GM18505 (cell line): Measurements from ENCODE around the gene NBR1.
"Not testable (repeated sequence)": the region's sequence is repeated elsewhere in the genome, so short reads cannot be mapped to it uniquely, and the experiment has no call there.

Experiments used
- ATAC-seq: cut with Tn5 transposase; IDR thresholded peaks from one replicate; pipeline ENCODE4 v1.9.1; 2021; ENCODE audit not compliant: unreplicated experiment
- POLR2A ChIP-seq: IDR thresholded peaks from 4 replicates; pipeline ENCODE4 v1.6.1; 2011; ENCODE audit warnings: borderline replicate concordance; ENCODE audit not compliant: insufficient read depth, insufficient read length; ENCODE audit errors: extremely low read depth

NBR1 gene, protein sequence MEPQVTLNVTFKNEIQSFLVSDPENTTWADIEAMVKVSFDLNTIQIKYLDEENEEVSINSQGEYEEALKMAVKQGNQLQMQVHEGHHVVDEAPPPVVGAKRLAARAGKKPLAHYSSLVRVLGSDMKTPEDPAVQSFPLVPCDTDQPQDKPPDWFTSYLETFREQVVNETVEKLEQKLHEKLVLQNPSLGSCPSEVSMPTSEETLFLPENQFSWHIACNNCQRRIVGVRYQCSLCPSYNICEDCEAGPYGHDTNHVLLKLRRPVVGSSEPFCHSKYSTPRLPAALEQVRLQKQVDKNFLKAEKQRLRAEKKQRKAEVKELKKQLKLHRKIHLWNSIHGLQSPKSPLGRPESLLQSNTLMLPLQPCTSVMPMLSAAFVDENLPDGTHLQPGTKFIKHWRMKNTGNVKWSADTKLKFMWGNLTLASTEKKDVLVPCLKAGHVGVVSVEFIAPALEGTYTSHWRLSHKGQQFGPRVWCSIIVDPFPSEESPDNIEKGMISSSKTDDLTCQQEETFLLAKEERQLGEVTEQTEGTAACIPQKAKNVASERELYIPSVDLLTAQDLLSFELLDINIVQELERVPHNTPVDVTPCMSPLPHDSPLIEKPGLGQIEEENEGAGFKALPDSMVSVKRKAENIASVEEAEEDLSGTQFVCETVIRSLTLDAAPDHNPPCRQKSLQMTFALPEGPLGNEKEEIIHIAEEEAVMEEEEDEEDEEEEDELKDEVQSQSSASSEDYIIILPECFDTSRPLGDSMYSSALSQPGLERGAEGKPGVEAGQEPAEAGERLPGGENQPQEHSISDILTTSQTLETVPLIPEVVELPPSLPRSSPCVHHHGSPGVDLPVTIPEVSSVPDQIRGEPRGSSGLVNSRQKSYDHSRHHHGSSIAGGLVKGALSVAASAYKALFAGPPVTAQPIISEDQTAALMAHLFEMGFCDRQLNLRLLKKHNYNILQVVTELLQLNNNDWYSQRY

DNA sequence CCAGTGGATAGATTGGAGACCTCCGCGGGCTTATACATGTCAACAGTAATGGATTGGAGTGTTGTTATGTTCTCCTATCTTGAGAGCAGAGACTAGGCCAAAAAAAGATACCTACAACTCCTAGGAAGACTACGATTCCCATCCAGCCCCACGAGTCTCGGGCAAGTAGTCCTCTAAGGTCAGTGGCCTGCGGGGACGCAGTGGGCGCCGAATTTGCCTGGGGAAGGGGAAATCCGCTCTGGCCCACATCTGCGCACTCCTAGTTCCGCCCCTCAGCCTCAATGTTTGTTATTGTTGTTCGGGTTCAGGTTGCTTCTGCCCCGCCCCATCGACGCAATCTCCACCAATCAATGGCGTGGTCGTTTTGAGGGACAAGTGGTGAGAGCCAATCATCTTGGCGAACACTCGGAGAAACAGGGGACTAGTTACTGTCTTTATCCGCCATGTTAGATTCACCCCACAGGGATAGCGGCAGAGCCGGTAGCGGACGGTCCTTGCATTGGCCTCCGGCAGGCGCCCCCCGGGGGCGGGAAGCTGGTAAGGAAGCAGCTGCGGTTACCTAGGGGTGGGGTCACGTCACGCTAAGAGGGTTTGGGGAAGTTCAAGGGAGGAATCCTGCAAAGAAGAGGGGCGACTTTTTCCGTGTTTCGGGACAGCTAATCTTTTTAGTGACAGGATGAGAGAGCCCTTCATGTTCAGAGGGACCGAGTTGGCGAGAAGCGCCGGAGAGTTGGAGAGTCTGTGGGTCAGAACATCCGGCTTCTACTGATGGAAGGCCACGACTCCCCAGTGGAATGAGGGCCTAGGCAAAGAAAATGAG, at the start of gene NBR1:
NBR1 (plus strand) TSS at position 449 of the 820 bp plus-strand sequence. CDS start 4,586 bp downstream, outside the sequence.
- ATAC-seq, result peak; percentile 69
- TF ChIP-seq POLR2A, result peak; percentile 80

DNA sequence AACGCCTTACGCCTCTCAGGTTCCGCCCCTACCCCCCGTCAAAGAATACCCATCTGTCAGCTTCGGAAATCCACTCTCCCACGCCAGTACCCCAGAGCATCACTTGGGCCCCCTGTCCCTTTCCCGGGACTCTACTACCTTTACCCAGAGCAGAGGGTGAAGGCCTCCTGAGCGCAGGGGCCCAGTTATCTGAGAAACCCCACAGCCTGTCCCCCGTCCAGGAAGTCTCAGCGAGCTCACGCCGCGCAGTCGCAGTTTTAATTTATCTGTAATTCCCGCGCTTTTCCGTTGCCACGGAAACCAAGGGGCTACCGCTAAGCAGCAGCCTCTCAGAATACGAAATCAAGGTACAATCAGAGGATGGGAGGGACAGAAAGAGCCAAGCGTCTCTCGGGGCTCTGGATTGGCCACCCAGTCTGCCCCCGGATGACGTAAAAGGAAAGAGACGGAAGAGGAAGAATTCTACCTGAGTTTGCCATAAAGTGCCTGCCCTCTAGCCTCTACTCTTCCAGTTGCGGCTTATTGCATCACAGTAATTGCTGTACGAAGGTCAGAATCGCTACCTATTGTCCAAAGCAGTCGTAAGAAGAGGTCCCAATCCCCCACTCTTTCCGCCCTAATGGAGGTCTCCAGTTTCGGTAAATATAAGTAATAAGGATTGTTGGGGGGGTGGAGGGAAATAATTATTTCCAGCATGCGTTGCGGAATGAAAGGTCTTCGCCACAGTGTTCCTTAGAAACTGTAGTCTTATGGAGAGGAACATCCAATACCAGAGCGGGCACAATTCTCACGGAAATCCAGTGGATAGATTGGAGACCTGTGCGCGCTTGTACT, 45.7 kb upstream of the NBR1 start, which contains the start of gene BRCA1:
BRCA1 (minus strand) TSS at position 232 of the 834 bp plus-strand sequence. CDS start 1,268 bp downstream, outside the sequence.
- TF ChIP-seq POLR2A, result peak; percentile 64

DNA sequence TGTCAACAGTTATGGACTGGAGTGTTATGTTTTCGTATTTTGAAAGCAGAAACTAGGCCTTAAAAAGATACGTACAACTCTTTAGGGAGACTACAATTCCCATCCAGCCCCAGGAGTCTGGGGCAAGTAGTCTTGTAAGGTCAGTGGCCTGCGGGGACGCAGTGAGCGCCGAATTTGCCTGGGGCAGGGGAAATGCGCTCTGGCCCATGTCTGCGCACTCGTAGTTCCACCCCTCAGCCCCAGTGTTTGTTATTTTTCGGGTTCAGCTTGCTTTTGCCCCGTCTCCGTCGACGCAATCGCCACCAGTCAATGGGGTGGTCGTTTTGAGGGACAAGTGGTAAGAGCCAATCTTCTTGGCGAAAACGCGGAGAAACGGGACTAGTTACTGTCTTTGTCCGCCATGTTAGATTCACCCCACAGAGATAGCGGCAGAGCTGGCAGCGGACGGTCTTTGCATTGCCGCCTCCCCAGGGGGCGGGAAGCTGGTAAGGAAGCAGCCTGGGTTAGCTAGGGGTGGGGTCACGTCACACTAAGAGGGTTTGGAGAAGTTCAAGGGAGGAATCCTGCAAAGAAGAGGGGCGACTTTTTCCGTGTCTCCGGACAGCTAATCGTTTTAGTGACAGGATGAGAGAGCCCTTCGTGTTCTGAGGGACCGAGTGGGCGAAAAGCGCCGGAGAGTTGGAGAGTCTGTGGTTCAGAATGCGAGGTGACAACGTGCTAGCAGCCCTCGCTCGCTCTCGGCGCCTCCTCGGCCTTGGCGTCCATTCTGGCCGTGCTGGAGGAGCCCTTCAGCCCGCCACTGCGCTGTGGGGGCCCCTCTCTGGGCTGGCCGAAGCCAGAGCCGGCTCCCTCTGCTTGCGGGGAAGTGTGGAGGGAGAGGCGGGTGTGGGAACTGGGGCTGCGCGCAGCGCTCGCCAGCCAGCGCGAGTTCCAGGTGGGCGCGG, 44.8 kb upstream of the NBR1 start:
- no peak for ATAC-seq
- TF ChIP-seq POLR2A, result no peak

More for the DNA sequence above, 45.7 kb upstream of the NBR1 start, which contains the start of gene BRCA1:
- ATAC-seq, result peak; percentile 92

DNA sequence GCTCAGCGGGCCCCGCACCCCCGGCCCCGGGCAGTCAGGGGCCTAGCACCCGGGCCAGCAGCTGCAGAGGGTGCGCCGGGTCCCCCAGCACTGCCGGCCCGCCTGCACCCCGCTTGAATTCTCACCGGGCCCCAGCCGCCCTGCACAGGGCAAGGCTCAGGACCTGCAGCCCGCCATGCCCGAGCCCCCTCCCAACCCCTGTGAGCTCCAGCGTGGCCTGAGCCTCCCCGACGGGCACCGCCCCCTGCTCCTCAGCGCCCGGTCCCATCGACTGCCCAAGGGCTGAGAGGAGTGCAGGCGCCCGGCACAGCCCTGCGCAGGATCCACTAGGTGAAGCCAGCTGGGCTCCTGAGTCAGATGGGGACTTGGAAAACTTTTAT, 44.1 kb upstream of the NBR1 start:
- no peak for ATAC-seq
- no peak for TF ChIP-seq POLR2A

DNA sequence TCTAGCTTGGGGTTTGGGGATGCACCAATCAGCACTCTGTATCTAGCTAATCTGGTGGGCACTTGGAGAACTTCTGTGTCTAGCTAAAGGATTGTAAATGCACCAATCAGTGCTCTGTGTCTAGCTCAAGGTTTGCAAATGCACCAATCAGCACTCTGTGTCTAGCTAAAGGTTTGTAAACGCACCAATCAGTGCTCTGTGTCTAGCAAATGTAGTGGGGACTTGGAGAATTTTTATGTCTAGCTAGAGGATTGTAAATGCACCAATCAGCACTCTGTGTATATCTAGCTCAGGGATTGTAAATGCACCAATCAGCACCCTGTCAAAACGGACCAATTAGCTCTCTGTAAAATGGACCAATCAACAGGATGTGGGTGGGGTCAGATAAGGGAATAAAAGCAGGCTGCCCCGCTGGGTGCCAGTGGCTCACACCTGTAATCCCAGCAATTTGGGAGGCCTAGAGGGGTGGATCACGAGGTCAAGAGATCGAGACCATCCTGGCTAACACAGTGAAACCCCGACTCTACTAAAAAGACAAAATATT, 43.6 kb upstream of the NBR1 start:
- not testable (repeated sequence) for ATAC-seq

DNA sequence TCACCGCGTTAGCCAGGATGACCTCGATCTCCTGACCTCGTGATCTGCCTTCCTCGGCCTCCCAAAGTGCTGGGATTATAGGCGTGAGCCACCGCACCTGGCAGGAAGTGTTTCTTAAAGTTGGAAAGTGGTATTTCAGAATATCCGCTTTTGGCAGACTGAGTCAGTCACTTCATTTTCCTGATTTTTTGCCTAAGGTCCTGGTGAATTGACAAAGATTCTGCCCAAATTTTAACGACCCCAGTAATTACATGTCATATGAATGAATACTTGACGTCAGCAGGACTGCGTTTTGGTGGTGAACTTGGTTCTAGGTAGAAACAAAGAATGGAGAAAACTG, 41.4 kb upstream of the NBR1 start:
- TF ChIP-seq POLR2A, result no peak

DNA sequence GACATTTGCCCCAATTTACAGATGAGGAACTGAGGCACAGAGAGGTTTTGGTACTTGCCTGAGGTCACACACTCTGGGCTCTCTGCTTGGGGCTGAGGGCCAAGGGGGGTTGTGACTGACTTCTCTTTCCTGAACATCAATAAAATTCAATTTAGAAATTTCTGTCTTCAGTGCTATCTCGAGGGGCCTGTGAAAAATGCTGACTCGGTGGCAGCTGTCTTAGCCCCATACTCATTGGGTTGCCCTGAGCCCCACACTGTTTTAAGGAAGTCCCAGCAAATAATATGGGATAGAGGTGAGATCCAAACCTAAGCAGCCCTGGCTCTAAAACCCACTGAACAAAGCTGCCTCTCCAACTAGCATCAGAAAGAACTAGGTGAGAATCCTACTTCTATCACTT, 38.9 kb upstream of the NBR1 start:
- TF ChIP-seq POLR2A, result no peak
- ATAC-seq, result no peak

More for the DNA sequence above, 41.4 kb upstream of the NBR1 start:
- ATAC-seq, result no peak

DNA sequence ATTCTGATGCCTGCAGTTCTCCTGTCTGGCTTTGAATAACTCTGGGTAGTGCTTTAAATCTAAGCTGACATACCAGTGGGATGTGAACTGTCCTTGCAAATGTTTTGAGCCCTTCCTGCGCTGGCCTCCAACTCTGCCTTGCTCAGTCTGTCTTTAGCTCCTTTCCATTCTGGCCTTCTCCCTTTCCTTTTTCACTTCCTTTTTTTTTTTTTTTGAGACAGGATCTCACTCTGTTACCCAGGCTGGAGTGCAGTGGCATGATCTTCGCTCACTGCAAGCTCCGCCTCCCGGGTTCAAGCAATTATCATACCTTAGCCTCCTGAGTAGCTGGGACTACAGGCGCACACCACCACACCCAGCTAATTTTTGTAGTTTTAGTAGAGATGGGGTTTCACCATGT, 37.6 kb upstream of the NBR1 start:
- not testable (repeated sequence) for ATAC-seq

DNA sequence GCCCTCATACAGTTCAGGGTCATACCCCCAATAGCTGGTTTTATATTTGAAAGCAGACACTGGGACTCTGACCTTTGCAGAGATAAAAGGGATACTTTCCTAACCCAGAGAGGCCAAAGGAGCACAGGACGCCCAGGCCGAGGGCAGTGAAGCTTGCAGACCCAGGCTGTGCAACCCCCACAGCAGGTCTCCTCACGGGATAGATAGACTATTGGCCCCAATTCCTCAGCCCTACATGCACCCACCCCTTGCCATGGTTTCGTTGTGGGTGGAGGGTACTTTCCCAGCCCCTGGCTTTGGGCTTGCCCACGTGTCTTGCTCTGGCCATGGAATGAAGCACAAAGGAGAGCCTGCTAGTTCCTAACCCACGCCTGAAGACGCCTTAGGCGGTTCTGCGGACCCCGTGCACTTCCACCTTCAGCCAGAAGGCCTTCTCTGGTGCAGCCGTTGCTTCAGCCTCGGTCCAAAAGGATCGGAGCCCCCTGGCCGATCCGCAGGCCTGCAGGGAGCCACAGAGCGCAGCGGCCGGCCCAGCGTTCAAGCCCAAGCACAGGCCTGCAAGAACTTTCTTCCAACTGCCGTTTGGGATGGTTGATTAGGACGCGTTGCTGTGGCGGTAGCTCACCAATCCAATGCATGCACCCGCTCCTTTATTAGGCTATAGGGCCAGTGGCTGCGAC, 36.1 kb upstream of the NBR1 start:
- TF ChIP-seq POLR2A, result no peak
- no peak for ATAC-seq

DNA sequence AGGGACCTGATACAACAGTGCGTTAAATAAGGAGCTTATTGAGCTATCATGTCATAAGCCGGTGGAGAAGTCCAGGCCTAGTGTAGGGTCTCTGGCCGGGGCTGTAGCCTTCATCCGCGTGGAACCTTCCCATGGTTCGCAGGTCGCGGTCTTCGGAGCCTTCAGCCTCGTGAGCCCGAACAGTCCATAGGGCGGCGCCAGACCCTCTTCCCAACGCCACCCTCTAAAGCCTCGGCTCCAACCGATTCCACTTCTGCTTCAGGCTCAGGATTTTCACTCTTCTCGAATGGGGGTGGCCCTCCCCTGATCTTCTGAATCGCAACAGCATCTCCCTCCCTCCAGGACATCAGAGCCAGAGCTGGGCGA, 35.6 kb upstream of the NBR1 start:
- TF ChIP-seq POLR2A, result no peak
- no peak for ATAC-seq

DNA sequence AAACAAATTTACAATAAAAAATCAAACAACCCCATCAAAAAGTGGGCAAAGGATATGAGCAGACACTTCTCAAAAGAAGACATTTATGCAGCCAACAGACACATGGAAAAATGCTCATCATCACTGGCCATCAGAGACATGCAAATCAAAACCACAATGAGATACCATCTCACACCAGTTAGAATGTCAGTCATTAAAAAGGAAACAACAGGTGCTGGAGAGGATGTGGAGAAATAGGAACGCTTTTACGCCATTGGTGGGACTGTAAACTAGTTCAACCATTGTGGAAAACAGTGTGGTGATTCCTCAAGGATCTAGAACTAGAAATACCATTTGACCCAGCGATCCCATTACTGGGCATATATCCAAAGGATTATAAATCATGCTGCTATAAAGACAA, 34.4 kb upstream of the NBR1 start:
- ATAC-seq, result not testable (repeated sequence)

DNA sequence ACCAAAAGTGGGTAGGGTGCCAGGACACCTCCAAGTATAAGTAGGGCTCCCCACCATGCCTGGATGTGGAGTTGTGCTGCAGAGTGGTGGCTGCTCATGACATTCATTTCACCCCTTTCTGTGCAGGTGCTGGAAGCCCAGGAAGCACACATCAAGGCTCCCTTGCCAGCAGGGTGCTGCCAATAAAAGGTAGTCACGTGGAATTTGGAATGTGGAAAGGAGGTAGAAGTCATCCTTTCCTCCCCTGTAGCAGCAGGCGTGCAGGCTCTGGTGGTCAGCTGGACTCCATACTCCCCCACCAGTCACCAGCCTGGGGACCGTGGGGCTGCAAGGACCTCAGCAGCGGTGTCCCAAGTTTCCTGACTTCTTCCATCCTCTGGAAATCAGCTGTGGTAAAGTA, 32.5 kb upstream of the NBR1 start:
- not testable (repeated sequence) for ATAC-seq
